Measurements from ENCODE around the gene MED14.
"Not testable (repeated sequence)": the region's sequence is repeated elsewhere in the genome, so short reads cannot be mapped to it uniquely, and the experiment has no call there.

Gene MED14

DNA sequence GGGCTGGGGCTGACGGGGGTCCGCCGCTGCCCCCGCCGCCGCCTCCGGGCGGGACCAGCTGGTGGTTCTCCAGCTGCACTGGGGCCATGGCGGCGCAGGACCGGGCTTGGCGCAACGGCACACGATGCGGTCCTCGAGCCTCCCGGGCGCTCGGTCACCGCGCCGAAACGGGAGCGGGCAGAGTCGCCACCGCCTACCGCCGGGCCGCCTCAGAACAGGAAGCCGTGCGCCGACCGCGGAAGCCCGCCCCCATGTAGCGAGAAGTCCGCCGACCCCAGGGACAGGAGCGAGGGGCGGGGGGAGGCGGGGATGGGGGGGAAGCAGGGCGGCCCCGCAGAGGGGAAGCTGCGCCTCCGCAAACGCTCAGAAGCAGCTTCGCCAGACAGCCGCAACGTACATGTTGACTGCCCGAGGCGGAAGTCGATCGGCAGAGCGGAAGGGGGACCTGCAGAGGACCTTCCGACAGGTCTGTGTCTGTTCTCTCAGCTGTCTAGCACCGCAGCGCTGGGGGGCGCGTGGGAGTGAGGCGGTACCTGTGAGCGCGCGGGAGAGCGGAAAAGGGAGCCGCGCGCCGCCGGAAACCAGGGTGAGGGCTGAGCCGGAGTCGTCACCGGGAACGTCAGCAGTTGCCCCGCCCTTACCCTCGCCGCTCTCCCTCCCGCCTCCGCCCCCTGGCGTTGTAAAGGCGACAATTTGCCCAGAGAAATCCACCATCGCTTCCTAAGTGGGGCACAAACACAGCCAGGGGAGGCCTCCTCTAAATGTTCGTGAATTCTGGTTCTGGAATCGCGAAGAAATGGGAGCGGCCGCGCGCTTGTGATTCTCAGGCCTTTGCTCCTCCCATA, at the start of gene MED14:
MED14 (minus strand) TSS at position 218 of the 845 bp plus-strand sequence; CDS start at position 88, 130 bp downstream.
- peak; percentile 79 to 92 for DNase-seq (ENCODE audit: low read depth in 2 of 2)

DNA sequence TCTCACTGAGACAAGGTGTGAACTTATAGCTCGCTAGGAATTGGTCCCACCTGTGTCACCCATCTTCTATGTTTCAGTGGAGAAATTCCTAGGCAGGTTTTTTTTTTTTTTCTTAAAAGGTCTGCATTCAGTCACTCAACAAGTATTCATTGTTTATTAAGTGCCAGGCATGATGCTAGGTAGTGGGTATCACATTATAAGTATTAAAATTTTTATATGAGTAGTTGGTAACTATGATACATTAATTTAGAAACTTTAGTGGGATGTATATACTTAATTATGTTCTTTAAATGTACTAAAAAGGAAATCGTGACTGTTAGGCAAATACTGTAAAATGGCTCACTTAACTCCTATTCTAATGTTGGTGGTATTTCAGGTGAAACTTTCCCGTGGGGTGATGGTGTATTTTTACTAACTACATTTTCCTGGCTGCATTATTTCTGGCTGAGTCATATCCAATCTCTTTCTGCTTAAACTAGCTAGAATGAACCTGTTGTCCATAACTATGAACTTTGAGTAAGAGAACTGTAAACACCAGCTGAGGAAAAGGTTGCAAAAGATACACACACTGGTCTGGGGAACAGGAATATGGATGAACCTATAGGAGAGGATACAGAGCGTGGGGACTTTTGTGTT, 49.3 kb upstream of the MED14 start:
- DNase-seq (ENCODE audit: low read depth in 2 of 2) = no peak

DNA sequence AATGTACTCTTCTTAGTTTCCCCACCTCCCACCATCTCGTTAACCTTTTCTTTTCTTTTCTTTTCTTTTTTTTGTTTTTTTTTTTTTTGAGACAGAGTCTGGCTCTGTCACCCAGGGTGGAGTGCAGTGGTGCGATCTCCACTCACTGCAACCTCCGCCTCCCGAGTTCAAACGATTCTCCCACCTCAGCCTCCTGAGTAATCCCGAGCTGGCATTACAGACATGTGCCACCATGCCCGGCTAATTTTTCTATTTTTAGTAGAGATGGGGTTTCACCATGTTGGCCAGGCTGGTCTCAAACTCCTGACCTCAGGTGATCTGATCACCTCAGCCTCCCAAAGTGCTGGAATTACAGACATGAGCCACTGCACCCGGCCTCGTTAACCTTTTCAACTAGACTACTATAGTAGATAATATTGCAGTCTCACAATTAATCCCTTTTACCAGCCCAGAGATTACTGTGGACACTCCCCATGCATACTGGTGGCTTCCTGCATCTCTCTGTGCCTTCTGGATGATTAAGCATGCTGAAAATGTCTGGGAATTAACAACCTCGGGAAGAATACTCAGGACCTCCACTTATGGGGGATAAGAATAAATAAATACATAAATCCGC, 47.4 kb upstream of the MED14 start:
- DNase-seq (ENCODE audit: low read depth in 2 of 2) = not testable (repeated sequence)

DNA sequence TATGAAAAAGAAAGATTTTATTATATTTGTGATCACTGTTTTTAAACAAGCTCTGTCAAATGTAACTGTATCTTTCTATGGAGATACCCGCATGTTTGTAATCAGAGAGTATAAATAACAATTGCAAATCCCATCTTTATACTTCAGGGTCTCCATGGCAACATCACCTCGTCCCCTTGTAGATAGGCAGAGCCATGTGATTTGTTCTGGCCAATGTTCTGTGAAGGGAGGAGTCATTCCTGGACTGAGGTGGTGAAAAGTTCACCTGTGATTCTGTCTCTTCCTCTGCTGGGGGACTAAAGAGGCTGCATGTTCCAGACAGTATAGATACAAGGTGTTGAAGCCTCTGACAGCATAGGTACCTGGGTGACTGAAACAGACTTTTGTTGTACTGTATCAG, 45.6 kb upstream of the MED14 start:
- no peak for DNase-seq (ENCODE audit: low read depth in 2 of 2)

DNA sequence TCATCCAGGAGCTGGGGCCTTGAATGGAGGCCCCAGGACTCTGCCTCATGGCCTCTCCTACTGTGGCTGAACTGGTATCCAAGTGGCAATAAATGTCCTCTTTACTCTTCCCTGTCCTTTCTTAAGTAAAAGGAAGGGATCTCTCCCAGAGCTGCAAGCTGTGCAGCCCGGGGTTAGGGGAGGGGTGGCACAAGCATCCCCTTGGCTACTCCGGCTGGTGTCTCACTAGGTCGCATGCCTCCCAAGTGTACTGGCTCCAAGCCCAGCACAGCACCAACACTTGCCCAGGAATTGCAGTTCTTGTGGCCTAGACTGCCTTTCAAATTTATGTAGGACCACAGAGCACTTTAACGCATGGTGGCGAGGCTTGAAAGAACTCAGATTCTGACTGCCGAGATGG, 44.7 kb upstream of the MED14 start:
- no peak for DNase-seq (ENCODE audit: low read depth in 2 of 2)

DNA sequence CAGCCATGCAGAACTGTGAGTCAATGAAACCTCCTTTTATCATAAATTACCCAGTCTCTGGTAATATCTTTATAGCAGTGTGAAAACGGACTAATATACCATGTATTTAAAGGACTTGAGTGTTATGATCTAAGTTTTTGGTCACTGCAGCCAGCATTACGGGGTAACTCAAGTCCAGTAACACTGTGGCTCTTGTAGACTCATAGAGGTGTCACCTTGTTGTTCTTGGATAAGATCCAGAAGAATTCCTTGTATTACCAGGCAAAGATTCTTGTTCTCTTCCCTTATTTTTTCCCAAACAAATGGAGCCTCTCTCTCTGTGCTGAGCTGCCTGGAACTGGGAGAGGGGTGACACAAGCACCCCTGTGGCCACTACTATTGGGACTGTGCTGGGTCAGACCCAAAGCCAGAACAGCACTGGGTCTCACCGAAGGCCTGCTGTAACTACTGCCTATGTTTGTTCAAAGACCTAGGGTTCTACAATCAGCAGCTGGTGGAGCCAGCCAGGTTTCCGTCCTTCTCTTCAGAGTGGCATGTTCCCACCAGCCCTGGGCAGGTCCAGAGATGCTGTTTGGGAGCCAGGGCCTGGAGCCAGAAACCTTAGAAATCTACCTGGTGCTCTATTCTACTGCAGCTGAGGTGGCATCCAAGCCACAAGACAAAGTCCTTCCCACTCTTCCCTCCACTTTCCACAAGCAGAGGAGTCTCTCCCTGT, 43.7 kb upstream of the MED14 start:
- no peak for DNase-seq (ENCODE audit: low read depth in 2 of 2)

DNA sequence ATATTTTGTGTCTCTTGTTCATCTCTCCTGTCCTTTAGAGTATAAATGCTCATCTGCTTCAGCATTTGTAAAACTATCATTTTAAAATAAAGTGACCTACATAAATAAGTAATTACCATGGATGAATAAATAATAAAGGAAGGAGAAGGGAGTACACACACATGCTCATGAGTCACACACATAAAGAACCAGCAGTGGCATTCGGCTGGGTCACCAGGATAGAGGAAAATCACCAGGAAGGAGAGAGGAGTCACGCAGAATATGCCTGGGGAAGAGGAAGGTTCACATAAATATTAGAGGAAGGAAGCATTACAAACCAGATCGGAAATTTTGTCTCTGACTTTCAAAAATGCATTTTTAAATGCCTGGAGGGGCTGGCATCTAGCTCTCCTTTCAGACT, 38.5 kb upstream of the MED14 start:
- no peak for DNase-seq (ENCODE audit: low read depth in 2 of 2)

DNA sequence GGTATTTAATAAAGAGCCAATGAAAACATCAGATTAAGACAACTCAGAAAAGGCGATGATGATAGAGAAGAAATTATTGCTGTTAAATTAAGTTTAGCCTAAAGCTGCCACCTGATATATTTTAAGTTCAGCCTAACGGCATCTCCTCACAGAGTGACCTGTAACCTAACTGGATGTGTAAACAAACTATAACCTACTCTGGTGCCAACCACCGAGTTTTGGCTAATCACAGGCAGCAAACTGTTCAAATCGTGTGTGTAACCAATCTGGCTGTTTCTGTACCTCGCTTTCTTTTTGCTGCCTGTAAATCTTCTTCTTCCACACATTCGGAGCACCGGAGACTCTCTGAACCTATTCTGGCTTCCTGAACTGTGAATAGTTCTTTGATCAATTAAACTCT, 37.8 kb upstream of the MED14 start:
- DNase-seq (ENCODE audit: low read depth in 2 of 2) = no peak

DNA sequence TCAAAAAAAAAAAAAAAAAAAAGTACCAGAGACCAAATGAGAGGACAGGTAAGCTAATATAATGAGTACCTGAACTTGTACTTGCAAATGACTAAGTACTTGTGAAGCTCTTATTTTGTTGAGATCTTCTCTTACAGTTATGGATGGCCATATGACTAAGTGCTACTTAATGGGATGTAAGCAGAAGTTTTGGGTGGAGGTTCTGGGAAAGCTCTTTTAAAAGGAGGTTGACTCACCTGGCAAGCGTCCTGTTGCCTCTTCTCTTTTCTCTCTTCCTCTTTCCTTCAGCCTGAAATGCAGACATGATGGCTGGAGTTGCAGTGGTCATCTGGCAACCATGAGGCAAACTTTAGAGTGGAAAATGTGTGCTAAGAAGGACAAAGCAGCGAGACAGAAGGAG, 36.9 kb upstream of the MED14 start:
- no peak for DNase-seq (ENCODE audit: low read depth in 2 of 2)

DNA sequence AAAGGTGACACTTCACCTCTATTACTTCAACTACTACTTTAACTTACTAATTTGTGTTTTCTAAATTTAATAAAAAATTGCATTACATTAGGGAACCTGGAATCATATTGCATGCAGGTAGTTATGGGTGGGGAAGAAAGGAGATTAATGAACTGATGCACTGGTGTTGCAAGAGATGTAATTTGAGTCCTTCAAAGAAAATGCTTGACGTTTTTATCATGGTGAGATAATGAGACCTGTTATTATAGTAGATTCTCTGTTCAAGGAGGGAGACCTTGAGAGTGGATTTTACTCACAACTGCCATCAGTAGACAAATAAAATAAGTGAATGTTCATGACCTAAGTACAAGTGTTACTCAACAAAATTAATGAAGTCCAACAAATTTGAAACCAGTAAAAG, 26.4 kb upstream of the MED14 start:
- no peak for DNase-seq (ENCODE audit: low read depth in 2 of 2)

DNA sequence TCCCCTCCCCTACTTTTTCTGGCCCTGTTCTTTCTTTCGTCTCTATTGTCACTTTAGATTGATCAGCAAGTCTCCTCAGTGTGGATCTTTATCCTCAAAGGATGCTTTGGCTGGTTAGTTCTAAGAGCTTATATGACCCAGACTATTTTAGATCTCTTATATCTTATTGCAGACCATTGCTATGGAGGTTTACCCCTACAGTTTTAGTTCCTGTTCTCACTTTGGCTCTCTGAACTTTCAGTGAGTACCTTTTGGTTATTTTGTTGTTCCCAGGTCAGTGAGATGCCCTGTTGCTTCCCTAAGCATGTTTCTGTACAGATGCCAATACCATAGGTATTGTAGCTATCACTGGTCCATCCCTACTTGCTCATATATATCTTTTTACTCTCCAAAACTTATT, 24.0 kb upstream of the MED14 start:
- DNase-seq (ENCODE audit: low read depth in 2 of 2) = no peak

DNA sequence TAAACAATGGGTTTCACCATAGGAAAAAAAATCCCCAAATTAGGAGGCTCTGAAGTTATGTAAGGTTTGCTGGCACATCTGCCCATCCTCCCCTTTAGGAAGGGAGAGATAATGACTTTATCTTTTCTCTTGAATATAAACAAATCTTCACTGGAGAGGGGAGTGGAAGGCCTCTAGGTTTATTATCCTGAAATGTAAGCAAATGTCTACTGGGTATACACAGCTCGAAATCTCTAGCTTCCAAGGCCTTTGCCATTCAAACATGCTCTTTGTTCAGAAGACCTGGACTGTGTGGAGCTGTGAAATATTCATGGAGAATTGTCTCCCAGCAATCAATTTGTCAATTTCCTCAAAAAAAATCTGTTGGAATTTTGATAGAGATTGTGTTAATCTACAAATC, 21.7 kb upstream of the MED14 start:
- no peak for DNase-seq (ENCODE audit: low read depth in 2 of 2)

DNA sequence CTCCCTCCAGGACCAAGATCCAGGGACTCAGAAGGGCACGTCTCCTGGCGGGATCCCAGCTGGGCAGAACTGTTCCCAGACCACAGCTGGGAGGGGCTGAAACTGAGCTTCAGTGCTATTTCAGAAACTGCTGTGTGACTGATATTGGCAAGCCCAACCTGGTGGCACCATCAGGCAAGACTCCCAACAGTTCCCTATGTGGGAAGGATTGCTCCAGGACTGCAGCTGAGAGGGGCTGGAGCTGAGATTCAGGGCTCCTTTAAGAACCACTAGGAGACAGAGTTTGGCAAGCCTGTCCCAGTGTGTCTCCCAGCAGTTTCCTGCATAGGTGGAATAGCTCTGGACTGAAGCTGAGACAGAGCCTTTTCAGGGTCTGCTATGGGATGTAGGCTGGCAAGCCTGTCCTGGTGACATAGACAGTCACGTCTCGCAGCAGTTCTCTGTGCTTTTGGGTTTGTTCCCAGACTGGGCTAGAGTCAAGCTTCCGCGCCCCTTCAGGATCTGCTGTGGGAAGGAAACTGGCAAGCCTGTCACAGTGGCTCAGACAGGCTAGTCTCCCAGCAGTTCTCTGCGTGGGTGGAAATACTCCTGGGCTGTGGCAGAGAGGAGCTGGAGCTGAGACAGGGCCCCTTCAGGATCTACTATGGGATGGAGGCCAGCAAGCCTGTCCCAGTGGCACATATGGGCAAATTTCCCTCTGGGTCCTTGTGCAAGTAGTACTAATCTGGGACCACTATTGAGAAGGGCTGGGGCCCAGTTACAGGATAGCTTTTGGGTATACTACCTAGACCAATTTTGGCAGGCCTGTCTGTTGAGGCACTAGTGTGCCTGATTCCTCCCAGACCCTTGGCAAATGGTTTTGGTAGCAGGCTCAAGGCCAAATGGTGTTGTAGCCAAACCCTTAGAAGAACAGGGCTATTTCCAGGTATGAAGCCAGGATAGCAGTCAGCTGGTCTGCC, 20.2 kb upstream of the MED14 start:
- no peak for DNase-seq (ENCODE audit: low read depth in 2 of 2)

DNA sequence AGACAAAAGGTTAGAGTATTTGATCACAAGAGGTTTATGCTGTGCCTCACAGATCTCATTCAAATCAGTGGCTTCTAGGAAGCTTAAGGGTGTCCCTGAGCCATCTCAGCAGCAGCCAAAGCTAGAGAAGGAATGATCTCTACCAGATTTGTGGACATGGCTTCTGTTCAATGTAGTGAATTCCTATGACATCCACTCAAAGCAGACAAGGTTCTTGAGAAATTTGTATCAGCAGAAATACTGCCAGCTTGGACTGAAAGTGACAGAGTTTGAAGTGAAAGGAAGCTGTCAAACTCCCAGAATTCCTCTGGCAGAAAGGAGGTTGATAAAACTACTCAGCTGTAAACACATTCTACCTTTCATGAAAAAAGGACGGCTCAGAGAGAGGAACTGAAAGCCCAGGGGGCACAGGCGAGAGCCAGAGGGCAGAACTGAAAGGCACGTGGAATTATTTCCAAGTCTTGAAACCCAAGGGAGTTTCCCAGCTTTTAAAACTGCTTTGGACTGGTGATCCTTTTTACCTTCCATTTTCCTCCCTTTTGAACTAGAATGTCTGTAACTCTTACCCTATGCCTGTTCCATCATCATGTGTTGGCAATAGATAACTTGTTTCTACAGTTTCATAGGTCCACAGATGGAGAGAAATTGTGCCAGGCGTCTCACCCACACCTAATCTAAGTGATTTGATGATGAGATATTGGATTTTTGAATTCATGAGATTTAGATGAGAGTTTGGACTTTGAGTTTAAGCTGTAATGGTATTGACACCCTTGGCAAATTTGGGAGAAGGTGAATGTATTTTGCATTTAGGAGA, 14.5 kb upstream of the MED14 start:
- DNase-seq (ENCODE audit: low read depth in 2 of 2) = no peak

DNA sequence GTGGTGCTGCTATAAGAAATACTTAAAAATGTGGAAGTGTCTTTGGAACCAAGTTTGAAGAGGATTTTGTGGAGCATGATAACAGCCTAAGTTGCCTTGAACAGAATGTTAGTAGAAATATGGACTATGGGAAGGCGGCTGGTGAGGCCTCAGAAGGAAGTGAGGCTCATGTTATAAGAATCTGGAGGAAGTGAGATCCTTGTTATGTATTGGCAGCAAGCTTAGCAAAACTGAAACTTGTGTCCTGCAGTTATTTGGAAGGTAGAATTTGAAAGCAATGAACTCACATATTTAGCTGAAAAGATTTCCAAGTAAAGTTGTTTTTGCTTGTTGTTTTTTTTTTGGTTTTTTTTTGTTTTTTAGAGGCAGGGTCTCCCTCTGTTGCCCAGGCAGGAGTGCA, 13.6 kb upstream of the MED14 start:
- no peak for DNase-seq (ENCODE audit: low read depth in 2 of 2)

DNA sequence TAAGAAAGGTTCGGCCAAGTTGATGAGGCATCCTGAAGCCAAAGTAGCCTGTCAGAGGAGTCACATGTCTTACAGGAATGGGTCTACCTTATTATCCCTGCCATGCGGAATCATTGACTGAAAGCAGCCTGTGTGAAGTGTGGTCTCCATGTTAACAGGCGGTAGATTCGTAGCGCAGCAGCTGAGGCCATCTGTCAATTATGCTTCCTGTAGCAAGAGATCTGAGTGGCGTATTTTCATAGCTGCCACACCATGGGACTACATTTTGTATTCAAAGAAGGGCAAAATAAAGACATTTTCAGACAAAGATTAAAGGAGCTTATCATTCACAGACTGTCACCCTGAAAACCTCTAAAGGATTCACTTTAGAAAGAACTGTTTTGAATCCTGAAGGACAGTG, 11.2 kb upstream of the MED14 start:
- DNase-seq (ENCODE audit: low read depth in 2 of 2) = no peak

DNA sequence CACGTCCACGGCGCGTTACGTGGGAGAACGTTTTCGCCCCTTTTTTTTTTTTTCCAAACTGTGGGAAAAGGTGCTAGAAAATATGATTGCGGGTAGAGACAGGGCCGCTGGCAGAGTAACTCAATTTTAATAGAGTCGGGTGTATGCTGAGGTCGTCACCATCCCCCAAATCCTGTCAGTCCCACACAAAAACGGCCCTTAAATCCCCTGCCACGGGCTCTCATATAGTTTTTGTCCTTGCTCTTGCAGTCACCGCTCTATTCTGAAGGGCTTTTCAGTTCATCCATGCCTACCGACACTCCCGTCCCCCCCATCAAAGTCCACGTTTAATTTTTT, 796 bp upstream of the MED14 start:
- DNase-seq (ENCODE audit: low read depth in 2 of 2) = no peak

DNA sequence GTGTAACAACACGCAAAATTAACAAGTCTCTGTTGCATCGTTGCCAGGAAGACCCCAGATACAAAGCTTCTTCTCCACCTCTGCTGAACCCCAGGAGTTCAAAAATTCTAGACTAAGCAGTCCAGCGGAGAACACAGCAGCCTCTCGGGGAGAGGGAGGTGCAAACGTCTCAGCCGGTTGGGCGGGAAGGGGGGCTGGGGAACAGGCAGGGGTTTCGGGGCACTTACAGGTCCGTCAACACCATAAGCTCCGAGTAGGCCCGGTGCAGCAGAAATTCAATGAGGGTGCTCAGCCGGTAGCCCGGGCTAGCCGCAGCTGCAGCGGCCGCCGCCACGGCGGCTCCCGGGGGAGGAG, 394 bp downstream of the MED14 start:
- peak in 1 of 2 donors; percentile 2 for DNase-seq (ENCODE audit: low read depth in 2 of 2)

DNA sequence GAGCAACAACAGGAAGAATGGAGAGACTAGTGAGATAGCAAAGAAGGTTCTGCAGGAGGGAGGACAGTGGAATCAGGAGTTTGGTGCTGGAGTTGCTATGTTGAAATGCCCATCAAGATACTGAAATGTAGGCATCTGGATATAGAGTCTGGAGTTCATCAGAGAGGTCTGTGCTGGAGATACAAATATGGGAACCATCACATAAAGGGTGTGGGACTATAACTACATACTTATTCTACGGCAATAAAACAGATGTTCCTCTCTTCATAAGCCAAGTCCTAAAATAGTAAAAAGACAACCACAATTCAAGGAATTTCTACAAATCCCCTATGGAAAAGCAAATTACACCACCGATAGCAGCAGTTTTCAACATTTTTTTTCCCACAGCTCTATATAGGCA, 1.6 kb downstream of the MED14 start:
- DNase-seq (ENCODE audit: low read depth in 2 of 2) = no peak

DNA sequence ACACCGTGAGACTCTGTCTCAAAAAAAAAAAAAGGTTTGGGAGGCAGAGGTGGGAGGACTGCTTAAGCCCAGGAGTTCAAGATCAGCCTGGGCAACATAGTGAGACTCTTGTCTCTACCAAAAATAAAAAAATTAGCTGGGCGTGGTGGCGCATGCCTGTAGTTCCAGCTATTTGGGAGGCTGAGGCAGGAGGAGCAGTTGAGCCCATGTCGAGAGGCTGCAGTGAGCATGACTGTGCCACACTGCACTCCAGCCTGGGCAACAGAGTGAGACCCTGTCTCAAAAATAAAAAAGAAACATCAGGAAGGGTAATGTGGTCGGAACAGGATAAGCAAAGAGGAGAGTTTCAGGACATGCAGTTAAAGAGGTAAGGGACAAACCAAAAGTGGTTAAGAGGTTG, 2.8 kb downstream of the MED14 start:
- not testable (repeated sequence) for DNase-seq (ENCODE audit: low read depth in 2 of 2)
